PFSK-1 (cell line): Measurements from ENCODE around the gene ADNP2.

ENCODE experiments used
- FOXP2 ChIP-seq: optimal IDR thresholded peaks from 2 replicates; pipeline ENCODE3; 2011; ENCODE audit warnings: borderline replicate concordance, control low read depth, inconsistent platforms; ENCODE audit not compliant: insufficient read depth; ENCODE audit errors: extremely low read length, extremely low read depth
- POLR2AphosphoS5 ChIP-seq: IDR thresholded peaks from 2 replicates; pipeline ENCODE4 v1.6.1; 2012; ENCODE audit warnings: low read depth, mild to moderate bottlenecking, control low read depth, low read length, moderate library complexity
- SIN3A ChIP-seq: IDR thresholded peaks from 2 replicates; pipeline ENCODE4 v1.6.1; 2012; ENCODE audit warnings: mild to moderate bottlenecking, low read length, moderate library complexity, borderline replicate concordance; ENCODE audit not compliant: insufficient read depth
- TAF1 ChIP-seq: IDR thresholded peaks from 2 replicates; pipeline ENCODE4 v1.6.1; 2012; ENCODE audit warnings: low read length, control low read depth, borderline replicate concordance; ENCODE audit not compliant: insufficient read depth
- TF ChIP-seq, protein P1 (sequence below), 2 experiments: IDR thresholded peaks; 2 replicates each; pipeline versions ENCODE4 v1.6.1 to v1.8.0; 2011 to 2012; ENCODE audit warnings: low read depth in 2 of 2, low read length in 2 of 2, control low read depth in 1 of 2, inconsistent platforms in 1 of 2, mild to moderate bottlenecking in 1 of 2, moderate library complexity in 1 of 2; ENCODE audit not compliant: insufficient read depth in 1 of 2

- no peak for TF ChIP-seq TAF1
- no peak for TF ChIP-seq POLR2AphosphoS5
- no peak for TF ChIP-seq SIN3A
- TF ChIP-seq, protein P1, sequence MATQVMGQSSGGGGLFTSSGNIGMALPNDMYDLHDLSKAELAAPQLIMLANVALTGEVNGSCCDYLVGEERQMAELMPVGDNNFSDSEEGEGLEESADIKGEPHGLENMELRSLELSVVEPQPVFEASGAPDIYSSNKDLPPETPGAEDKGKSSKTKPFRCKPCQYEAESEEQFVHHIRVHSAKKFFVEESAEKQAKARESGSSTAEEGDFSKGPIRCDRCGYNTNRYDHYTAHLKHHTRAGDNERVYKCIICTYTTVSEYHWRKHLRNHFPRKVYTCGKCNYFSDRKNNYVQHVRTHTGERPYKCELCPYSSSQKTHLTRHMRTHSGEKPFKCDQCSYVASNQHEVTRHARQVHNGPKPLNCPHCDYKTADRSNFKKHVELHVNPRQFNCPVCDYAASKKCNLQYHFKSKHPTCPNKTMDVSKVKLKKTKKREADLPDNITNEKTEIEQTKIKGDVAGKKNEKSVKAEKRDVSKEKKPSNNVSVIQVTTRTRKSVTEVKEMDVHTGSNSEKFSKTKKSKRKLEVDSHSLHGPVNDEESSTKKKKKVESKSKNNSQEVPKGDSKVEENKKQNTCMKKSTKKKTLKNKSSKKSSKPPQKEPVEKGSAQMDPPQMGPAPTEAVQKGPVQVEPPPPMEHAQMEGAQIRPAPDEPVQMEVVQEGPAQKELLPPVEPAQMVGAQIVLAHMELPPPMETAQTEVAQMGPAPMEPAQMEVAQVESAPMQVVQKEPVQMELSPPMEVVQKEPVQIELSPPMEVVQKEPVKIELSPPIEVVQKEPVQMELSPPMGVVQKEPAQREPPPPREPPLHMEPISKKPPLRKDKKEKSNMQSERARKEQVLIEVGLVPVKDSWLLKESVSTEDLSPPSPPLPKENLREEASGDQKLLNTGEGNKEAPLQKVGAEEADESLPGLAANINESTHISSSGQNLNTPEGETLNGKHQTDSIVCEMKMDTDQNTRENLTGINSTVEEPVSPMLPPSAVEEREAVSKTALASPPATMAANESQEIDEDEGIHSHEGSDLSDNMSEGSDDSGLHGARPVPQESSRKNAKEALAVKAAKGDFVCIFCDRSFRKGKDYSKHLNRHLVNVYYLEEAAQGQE (IDR thresholded peaks at IDR 0.05; ENCODE audit: insufficient read depth in 1 of 2, low read depth in 2 of 2, low read length in 2 of 2), result no peak
- TF ChIP-seq FOXP2, result no peak
Observed at GRCh38 chr18:80067897-80068296, 41.2 kb upstream of the ADNP2 start.
